Transverse colon (tissue), 3 donors: ENCODE data around the gene POLE.

Experiments used
- CTCF ChIP-seq, 5 experiments: fragments of 200-600 bp in 3 of 5; fragments of 450-650 bp in 2 of 5; sonication (generic) in 3 of 5; IDR thresholded peaks; 1 replicate in 2 of 5; 2 replicates in 3 of 5; pipeline ENCODE4 v1.5.1; 2016 to 2017; ENCODE audit warnings: antibody characterized with exemption in 5 of 5, inconsistent platforms in 3 of 5, mild to moderate bottlenecking in 2 of 5, moderate library complexity in 1 of 5
- POLR2A ChIP-seq: fragments of 450-650 bp; IDR thresholded peaks from one replicate; pipeline ENCODE4 v1.6.1; 2016; ENCODE audit warnings: antibody characterized with exemption, mild to moderate bottlenecking, moderate library complexity

GRCh38 chr12:132710043-132710404, 22.9 kb upstream of the POLE start:
- TF ChIP-seq CTCF (IDR thresholded peaks at IDR 0.05) (no peak), POLR2A (no peak)
